Sigmoid colon (tissue), 3 donors: Measurements from ENCODE around the gene CRTC1.

Experiments used
- CTCF ChIP-seq, 4 experiments: fragments of 450-650 bp in 3 of 4; fragments of 200-600 bp in 1 of 4; IDR thresholded peaks; one replicate each; pipeline ENCODE4 v1.5.1; 2016 to 2019; ENCODE audit warnings: antibody characterized with exemption in 4 of 4, mild to moderate bottlenecking in 3 of 4, moderate library complexity in 2 of 4
- POLR2A ChIP-seq, 2 donors: fragments of 450-650 bp; IDR thresholded peaks; one replicate each; pipeline ENCODE4 v1.6.1; 2016; ENCODE audit warnings: antibody characterized with exemption in 2 of 2, mild to moderate bottlenecking in 2 of 2, moderate library complexity in 2 of 2

DNA sequence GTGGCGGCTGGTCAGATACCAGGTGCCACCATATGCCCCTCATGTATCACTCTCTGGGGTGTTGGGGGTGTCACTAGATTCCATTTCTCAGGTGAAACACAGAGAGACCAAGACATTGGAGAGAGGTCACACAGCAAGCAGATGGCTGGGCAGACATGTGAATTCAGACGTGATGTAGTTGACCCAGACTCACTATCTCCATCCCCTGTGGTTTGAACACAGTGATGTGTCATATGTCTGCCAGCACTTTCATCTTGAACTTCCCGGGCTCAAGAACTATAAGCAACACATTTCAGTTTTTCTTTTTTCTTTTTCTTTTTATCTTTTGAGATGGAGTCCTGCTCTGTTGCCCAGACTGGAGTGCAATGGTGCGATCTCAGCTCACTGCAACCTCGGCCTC is 132.2 kb downstream of the CRTC1 start:
- TF ChIP-seq POLR2A (IDR thresholded peaks at IDR 0.05) (no peak), CTCF (IDR thresholded peaks at IDR 0.05) (no peak)
